A549 treated with CpdA at 1 μM for 4 hours (cell line): ENCODE measurements around the gene PIAS3. TPM values are rescaled to one million over a fixed set of nuclear protein-coding genes. Genes with fewer than 3 reads are reported as not detected.

Source experiments
- total RNA-seq: library from RNA; stranded (reverse); fragments of 200-300 nt; extraction: Qiagen RNA extraction; gene quantifications from 5 replicates; pipeline ENCODE4 v1.2.3, GENCODE V29; 2022; ENCODE audit warnings: low read depth

Gene PIAS3
- total RNA-seq: 22.0 to 28.1 TPM (median 26.4 TPM) in 5 replicates

DNA sequence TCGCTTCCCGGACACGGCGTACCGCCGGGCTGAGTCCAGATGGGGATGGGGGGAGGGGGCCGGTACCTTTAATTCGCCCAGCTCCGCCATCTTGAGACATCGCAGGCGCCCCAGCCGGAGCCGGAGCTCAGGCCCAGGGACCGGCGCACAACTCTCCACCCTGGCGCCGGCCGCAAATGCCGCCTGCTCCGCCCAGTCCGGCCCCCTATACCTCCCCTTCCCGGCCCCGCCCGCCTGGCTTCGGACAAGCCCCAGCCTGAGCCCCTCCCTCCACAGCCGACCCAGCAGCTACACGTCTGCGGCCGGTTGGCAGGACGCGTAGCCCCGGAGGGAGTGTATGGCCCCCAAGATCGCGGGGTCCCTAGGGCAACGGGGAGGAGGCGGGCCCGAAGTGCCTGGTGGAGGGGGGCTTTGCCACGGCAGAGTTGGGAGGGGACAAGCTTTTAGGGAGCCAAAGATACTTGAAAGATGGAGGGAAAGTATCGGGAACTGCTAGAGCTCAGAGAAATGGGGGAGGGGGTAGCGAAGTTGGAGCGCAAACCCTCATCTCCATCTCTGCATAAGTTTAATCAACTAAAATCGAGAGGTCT lies at the start of gene PIAS3:
TSS of gene PIAS3 (minus strand) at position 181 of the 590 bp plus-strand sequence. CDS start at position 90, 91 bp downstream.

DNA sequence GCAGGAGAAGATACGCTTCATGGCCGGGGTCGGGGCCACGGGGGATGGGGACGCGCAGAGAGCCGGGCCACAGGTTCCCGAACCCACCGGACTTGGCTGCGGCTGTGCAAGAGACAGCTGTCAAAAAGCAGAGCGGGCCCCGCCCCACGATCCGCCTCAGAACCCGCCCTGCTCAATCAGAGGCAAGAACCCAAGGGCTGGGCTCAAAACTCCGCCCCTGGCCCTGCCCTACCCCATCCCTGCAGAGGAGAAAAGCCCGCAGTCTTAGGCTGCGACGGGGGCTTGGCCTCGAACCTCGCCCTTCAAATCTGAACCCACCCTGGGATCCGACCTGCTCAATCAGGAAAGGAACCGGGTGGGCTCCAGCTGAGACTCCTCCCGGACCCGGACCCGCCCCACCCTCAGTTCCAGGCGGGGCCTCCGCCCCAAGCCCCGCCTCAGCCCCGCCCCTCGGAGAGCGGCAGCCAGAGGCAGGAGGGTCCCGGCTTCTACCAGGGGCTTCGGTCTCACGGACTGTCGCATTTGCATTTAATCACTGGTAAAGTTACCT lies 26.9 kb upstream of the PIAS3 start, which contains the start of gene ANKRD35:
TSS of gene ANKRD35 (minus strand) at position 129 of the 550 bp plus-strand sequence. CDS start at position 21, 108 bp downstream.

DNA sequence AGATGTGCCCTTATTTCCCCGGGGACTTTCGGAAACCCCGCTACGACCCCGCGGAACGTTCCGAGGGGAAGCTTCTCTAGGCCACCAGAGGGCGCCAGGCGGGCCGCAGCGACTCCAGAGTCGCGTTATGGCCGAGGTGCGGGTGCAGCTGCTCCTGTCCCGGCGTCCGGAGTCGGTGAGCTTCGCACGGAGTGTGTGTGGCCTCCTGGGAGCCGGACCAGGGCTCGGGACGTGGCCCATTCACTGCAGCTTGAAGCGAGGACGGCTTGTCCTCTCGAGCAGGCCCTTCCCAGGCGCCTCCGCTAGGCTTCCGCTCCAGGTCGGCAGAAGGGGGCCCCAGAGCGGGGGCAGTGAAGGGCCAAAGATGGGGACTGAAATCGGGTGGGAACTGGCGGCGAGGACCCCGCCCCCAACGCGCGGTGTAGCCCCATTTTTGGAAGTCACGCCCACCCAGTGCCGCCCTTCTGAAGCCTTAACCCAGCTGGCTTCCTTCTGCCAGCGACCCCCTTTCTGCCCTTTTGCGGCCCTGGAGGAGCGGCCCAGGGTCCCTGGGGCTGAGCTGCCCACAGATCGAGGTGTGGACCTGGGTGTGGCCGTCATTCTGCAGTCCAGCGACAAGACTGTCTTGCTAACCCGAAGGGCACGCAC lies 13.2 kb downstream of the PIAS3 start, which contains the start of gene NUDT17:
TSS of gene NUDT17 (plus strand) at position 117 of the 648 bp plus-strand sequence. CDS start at position 128, 11 bp downstream.

DNA sequence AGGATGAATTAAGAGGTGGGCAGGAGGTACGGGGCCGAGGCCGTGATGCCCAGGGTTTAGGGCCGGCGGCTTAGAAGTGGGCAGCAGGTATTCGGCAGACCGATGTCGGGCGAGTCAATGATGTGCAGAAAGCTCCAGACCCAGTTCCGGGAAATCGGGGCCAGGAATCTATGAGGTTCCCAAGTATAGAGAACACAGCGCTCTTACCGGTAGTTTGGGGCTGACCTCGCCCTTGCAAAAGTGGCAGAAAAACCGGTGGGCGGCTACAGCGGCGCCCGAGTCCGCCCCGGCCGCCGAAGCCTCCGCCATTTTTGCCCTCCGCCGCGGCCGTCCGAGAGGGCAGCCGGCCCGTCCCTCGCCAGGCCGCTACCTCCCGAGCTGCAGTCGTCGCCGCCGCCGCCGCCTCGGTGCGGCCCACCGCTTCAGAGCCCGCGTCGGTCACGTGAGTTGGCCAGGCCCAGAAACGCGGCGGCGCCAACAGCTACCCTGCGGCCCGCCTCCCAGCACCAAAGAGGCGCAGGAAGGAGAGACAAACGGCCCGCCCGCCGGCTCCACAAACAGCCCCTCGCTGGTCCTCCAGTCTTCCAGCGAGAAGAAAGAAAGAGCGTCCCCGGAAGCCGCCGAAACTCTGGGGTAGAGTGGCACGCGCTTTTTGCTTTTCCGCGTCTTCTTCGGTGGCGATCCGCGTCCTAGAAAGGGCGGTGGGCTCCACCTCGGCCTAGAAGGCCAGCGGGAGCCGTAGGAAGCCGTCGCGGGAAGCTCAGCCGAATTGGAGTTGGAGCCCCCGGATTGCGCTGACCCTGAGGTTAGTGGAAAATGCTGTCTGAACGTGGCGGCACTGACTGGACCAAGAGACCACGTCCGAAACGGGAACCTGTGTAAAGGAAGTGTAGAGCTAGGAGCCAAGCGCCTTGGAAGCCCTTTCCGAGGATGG lies 35.0 kb downstream of the PIAS3 start, which contains the start of the genes POLR3C and RNF115:
TSS of gene POLR3C (plus strand) at position 636 of the 934 bp plus-strand sequence. CDS start 1,577 bp downstream, outside the sequence.
TSS of gene RNF115 (minus strand) at position 531 of the 934 bp plus-strand sequence. CDS start at position 309, 222 bp downstream.

Other genes with a start within 250 kb of the PIAS3 start
- gene PDZK1, start 151.7 kb downstream of the PIAS3 start, total RNA-seq: 0.45 to 1.2 TPM (median 0.86 TPM) in 5 replicates
- gene CD160, start 139.6 kb downstream of the PIAS3 start, total RNA-seq: 0.10 TPM in 1 of 5 replicates, not detected in the others
- gene RNF115, start 35.0 kb downstream of the PIAS3 start, total RNA-seq: 9.4 to 12.2 TPM (median 10.8 TPM) in 5 replicates
- 32.0 to 38.8 TPM (median 35.2 TPM) in 5 replicates for gene POLR3C, start 34.9 kb downstream of the PIAS3 start, total RNA-seq
- 5.1 to 6.4 TPM (median 5.6 TPM) in 5 replicates for gene NUDT17, start 13.5 kb downstream of the PIAS3 start, total RNA-seq
- gene ANKRD35, start 26.8 kb upstream of the PIAS3 start, total RNA-seq: 0.04 TPM in 1 of 5 replicates, not detected in the others
- 0.23 to 0.48 TPM (median 0.35 TPM) in 5 replicates for gene ITGA10, start 51.0 kb upstream of the PIAS3 start, total RNA-seq
- gene PEX11B, start 59.6 kb upstream of the PIAS3 start, total RNA-seq: 19.4 to 23.4 TPM (median 22.0 TPM) in 5 replicates
- 193 to 235 TPM (median 203 TPM) in 5 replicates for gene RBM8A, start 68.4 kb upstream of the PIAS3 start, total RNA-seq
- gene LIX1L, start 98.9 kb upstream of the PIAS3 start, total RNA-seq: 7.8 to 11.1 TPM (median 9.4 TPM) in 5 replicates
- 0.12 to 0.27 TPM (median 0.17 TPM) in 5 replicates for gene ANKRD34A, start 105.5 kb upstream of the PIAS3 start, total RNA-seq
- 9.0 to 11.0 TPM (median 9.6 TPM) in 5 replicates for gene POLR3GL, start 105.6 kb upstream of the PIAS3 start, total RNA-seq
- gene TXNIP, start 137.5 kb upstream of the PIAS3 start, total RNA-seq: 0.13 to 0.49 TPM (median 0.19 TPM) in 5 replicates
- not detected in 5 replicates for gene HJV, start 162.7 kb upstream of the PIAS3 start, total RNA-seq